HCT116 (cell line): ENCODE measurements around the gene FFAR3. TPM values are rescaled to one million over a fixed set of nuclear protein-coding genes. Genes with fewer than 3 reads are reported as not detected.

Source experiments
- ATAC-seq: fragments of 200-7000 bp; cut with Tn5 transposase; 2 replicates; pipeline ENCODE4 v1.9.1; 2020; ENCODE audit warnings: mild to moderate bottlenecking, moderate library complexity
- BruUV-seq: library from RNA; stranded (reverse); fragments of 400-500 nt; replicated peaks from 2 replicates; lab custom pipeline; 2021; lab: Mats Ljungman, UMichigan
- CTCF ChIA-PET: fragments of 300-600 bp; sonication (Branson Sonifier 250); formaldehyde crosslinking; loops from one replicate; lab custom pipeline; 2021; ENCODE audit warnings: antibody characterized with exemption; lab: Charles Lee
- POLR2A ChIA-PET: fragments of 300-600, 350-600 bp; sonication (Branson Sonifier 250); formaldehyde crosslinking; loops from one replicate; lab custom pipeline; 2021; ENCODE audit warnings: antibody characterized with exemption; lab: Charles Lee
- RAD21 ChIA-PET, 2 experiments: fragments of 300-600 bp; sonication (Branson Sonifier 250); formaldehyde crosslinking; loops; one replicate each; lab custom pipeline; 2023; ENCODE audit warnings: low total read pairs in 2 of 2; ENCODE audit not compliant: uncharacterized antibody in 2 of 2, unreplicated experiment in 2 of 2, low non-redundant PET in 1 of 2; lab: Charles Lee
- DNase-seq: peaks from one replicate; pipeline ENCODE4 v3.0.0-alpha.2; 2010; ENCODE audit warnings: low read depth, low spot score
- H2AFZ ChIP-seq: fragments of 200-600 bp; shearing (Covaris generic), sonication (generic); 2 replicates; pipeline ENCODE4 v1.6.1; 2017; ENCODE audit warnings: low read depth, mixed run types, mixed read lengths, antibody characterized with exemption, low read length; ENCODE audit not compliant: poor library complexity, severe bottlenecking
- H3K27ac ChIP-seq: 2 replicates; pipeline ENCODE4 v1.5.1; 2012; ENCODE audit warnings: low read depth, low read length
- H3K27me3 ChIP-seq: fragments of 200-600 bp; sonication (generic); 2 replicates; pipeline ENCODE4 v1.6.1; 2016; ENCODE audit warnings: mixed run types, low read length, mixed read lengths; ENCODE audit not compliant: insufficient read depth
- H3K36me3 ChIP-seq, 2 experiments: fragments of 200-500 bp in 1 of 2; fragments of 200-600 bp in 1 of 2; sonication (Bioruptor generic) in 1 of 2; sonication (generic) in 1 of 2; 2 replicates each; pipeline versions ENCODE4 v1.5.1 to v1.6.1; 2014 to 2016; ENCODE audit warnings: low read length in 2 of 2, inconsistent platforms in 1 of 2, mixed read lengths in 1 of 2, mixed run types in 1 of 2; ENCODE audit not compliant: insufficient read depth in 2 of 2, control insufficient read depth in 1 of 2
- H3K4me1 ChIP-seq, 2 experiments: fragments of 200-600 bp in 1 of 2; sonication (generic) in 1 of 2; 2 replicates each; pipeline versions ENCODE4 v1.5.1 to v1.6.1; 2012 to 2017; ENCODE audit warnings: low read length in 2 of 2, inconsistent platforms in 1 of 2, mild to moderate bottlenecking in 1 of 2, mixed read lengths in 1 of 2, mixed run types in 1 of 2, moderate library complexity in 1 of 2; ENCODE audit not compliant: insufficient read depth in 2 of 2, control insufficient read depth in 1 of 2
- H3K4me2 ChIP-seq: fragments of 200-600 bp; sonication (generic); 2 replicates; pipeline ENCODE4 v1.6.1; 2017; ENCODE audit warnings: mixed run types, low read length, mixed read lengths
- H3K4me3 ChIP-seq, 2 experiments: fragments of 200-600 bp in 1 of 2; sonication (generic) in 1 of 2; replicated peaks in 1 of 2; 2 replicates each; pipeline ENCODE4 v1.5.1; 2011 to 2016; ENCODE audit warnings: low read length in 2 of 2, control low read depth in 1 of 2, low read depth in 1 of 2, mild to moderate bottlenecking in 1 of 2, mixed read lengths in 1 of 2, mixed run types in 1 of 2
- H3K79me2 ChIP-seq: fragments of 200-600 bp; sonication (generic); 2 replicates; pipeline ENCODE4 v1.6.1; 2017; ENCODE audit warnings: mild to moderate bottlenecking, mixed run types, low read length, moderate library complexity, mixed read lengths; ENCODE audit not compliant: insufficient read depth
- H3K9ac ChIP-seq: fragments of 200-600 bp; sonication (generic); 2 replicates; pipeline ENCODE4 v1.6.1; 2016; ENCODE audit warnings: low read length, mixed read lengths
- H3K9me2 ChIP-seq: fragments of 200-600 bp; sonication (generic), shearing (Covaris generic); 2 replicates; pipeline ENCODE4 v1.6.1; 2017; ENCODE audit warnings: mixed run types, mild to moderate bottlenecking, moderate library complexity; ENCODE audit not compliant: insufficient read depth
- H3K9me3 ChIP-seq, 2 experiments: fragments of 200-500 bp in 1 of 2; fragments of 200-600 bp in 1 of 2; sonication (Bioruptor generic) in 1 of 2; sonication (generic) in 1 of 2; 2 replicates each; pipeline ENCODE4 v1.6.1; 2014 to 2017; ENCODE audit warnings: low read length in 2 of 2, mixed read lengths in 2 of 2, inconsistent platforms in 1 of 2, low read depth in 1 of 2, mild to moderate bottlenecking in 1 of 2, mixed run types in 1 of 2, moderate library complexity in 1 of 2; ENCODE audit not compliant: control insufficient read depth in 1 of 2, insufficient read depth in 1 of 2
- H4K20me1 ChIP-seq: fragments of 200-600 bp; sonication (generic), shearing (Covaris generic); 2 replicates; pipeline ENCODE4 v1.6.1; 2017; ENCODE audit warnings: mixed run types, mild to moderate bottlenecking, moderate library complexity; ENCODE audit not compliant: insufficient read depth
- CBX3 ChIP-seq: IDR thresholded peaks from 2 replicates; pipeline ENCODE4 v1.6.1; 2012; ENCODE audit warnings: low read depth
- CEBPB ChIP-seq: IDR thresholded peaks from 2 replicates; pipeline ENCODE4 v1.6.1; 2012; ENCODE audit warnings: low read depth
- ELF1 ChIP-seq: IDR thresholded peaks from 2 replicates; pipeline ENCODE4 v1.6.1; 2012; ENCODE audit warnings: low read depth, borderline replicate concordance
- FOSL1 ChIP-seq: IDR thresholded peaks from 2 replicates; pipeline ENCODE4 v1.6.1; 2012; ENCODE audit warnings: low read depth
- POLR2AphosphoS5 ChIP-seq: IDR thresholded peaks from 2 replicates; pipeline ENCODE4 v1.6.1; 2011; ENCODE audit warnings: mild to moderate bottlenecking, low read depth, low read length, moderate library complexity
- RAD21 ChIP-seq: IDR thresholded peaks from 2 replicates; pipeline ENCODE4 v1.6.1; 2012; ENCODE audit warnings: low read depth, mild to moderate bottlenecking
- SIN3A ChIP-seq: IDR thresholded peaks from 2 replicates; pipeline ENCODE4 v1.6.1; 2012; ENCODE audit warnings: low read depth
- SP1 ChIP-seq: IDR thresholded peaks from 2 replicates; pipeline ENCODE4 v1.6.1; 2012; ENCODE audit warnings: low read depth
- SRF ChIP-seq: IDR thresholded peaks from 2 replicates; pipeline ENCODE4 v1.6.1; 2012; ENCODE audit warnings: low read depth
- TCF7L2 ChIP-seq: IDR thresholded peaks from 2 replicates; pipeline ENCODE4 v1.7.0; 2011; ENCODE audit warnings: borderline replicate concordance, inconsistent platforms; ENCODE audit not compliant: insufficient read depth, insufficient read length; ENCODE audit errors: extremely low read depth
- YY1 ChIP-seq: IDR thresholded peaks from 2 replicates; pipeline ENCODE4 v1.6.1; 2011; ENCODE audit warnings: low read length, low read depth, moderate library complexity, mild to moderate bottlenecking; ENCODE audit not compliant: insufficient replicate concordance; ENCODE audit errors: extremely low read depth
- ZFX ChIP-seq: fragments of 450-650 bp; IDR thresholded peaks from 2 replicates; pipeline ENCODE4 v1.6.1; 2017
- ZNF274 ChIP-seq: fragments of 200-500 bp; sonication (Bioruptor generic); IDR thresholded peaks from 2 replicates; pipeline ENCODE4 v1.6.1; 2014; ENCODE audit warnings: mild to moderate bottlenecking, low read depth, low read length, inconsistent platforms
- intact Hi-C: fragments of 100-400 bp; cut with micrococcal nuclease; formaldehyde crosslinking; loops from 2 replicates; pipeline ENCODE4 v1.10.0; 2022
- total RNA-seq: library from RNA; stranded (reverse); gene quantifications from one replicate; pipeline ENCODE4 v1.2.1, GENCODE V29; 2021; ENCODE audit not compliant: unreplicated experiment
- TF ChIP-seq, protein P1 (sequence below): IDR thresholded peaks from 2 replicates; pipeline ENCODE4 v1.6.1; 2011; ENCODE audit warnings: mild to moderate bottlenecking, low read length, moderate library complexity; ENCODE audit not compliant: insufficient replicate concordance; ENCODE audit errors: extremely low read depth
- TF ChIP-seq, protein P2 (sequence below), 3 experiments: fragments of 200-600 bp in 1 of 3; sonication (generic) in 1 of 3; IDR thresholded peaks in 2 of 3; conservative IDR thresholded peaks in 1 of 3; 2 replicates each; pipeline ENCODE4 v1.5.1; 2012 to 2017; ENCODE audit warnings: low read depth in 2 of 3, low read length in 2 of 3, antibody characterized with exemption in 1 of 3, borderline replicate concordance in 1 of 3, control low read depth in 1 of 3, mild to moderate bottlenecking in 1 of 3, mixed read lengths in 1 of 3, mixed run types in 1 of 3, moderate library complexity in 1 of 3; ENCODE audit not compliant: insufficient read depth in 1 of 3
- TF ChIP-seq, protein P3 (sequence below): IDR thresholded peaks from 2 replicates; pipeline ENCODE4 v1.6.1; 2012; ENCODE audit warnings: low read depth

FFAR3 gene
- total RNA-seq, 1 experiment from 2014 or later, result not detected

DNA sequence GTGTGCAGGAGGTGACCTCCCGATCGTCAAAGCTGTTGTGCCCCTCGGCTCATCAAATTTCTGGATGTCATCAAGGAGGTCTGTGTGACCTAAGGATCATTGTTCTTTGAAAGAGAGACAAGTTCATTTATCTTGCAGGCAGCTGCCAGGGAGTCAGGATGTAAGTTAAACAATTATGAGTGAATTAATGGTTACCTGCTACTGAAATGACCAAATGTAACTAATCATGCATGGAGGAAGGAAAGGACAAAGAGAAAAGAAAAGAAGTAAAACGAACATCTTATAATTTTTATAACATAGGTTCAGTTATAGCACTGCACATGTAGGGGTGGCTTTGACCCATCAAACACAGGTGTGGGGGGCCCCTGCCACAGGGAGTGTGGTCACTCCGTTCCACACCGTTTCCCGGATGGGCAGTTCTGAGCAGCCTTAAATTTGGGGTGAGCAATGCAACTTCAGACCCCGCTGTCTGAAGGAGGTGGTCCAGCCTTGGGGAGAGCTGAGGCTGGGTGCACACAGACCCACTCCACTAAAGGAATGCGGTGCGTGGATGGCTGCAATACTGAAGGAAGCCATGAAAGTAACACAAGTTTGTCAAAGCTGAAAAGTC is 24.0 kb upstream of the FFAR3 start:
- Histone ChIP-seq H3K27me3 (no peaks in the 10 kb centered on the region), H3K27ac (no peak overlapping the region), H3K4me2 (no peak overlapping the region), H2AFZ (no peak overlapping the region), H3K4me3 (no peak overlapping the region), H3K9me2 (no peaks in the 10 kb centered on the region), H3K9ac (no peak overlapping the region), H3K36me3 (no peaks in the 10 kb centered on the region), H3K9me3 (no peaks in the 10 kb centered on the region), H3K79me2 (no peaks in the 10 kb centered on the region), H3K4me1 (no peaks in the 10 kb centered on the region), H4K20me1 (no peaks in the 10 kb centered on the region)
- no peak for TF ChIP-seq CBX3
- TF ChIP-seq FOSL1, result no peak
- TF ChIP-seq ELF1, result no peak
- no peak for TF ChIP-seq SP1
- TF ChIP-seq ZFX, result no peak
- TF ChIP-seq, protein P1, sequence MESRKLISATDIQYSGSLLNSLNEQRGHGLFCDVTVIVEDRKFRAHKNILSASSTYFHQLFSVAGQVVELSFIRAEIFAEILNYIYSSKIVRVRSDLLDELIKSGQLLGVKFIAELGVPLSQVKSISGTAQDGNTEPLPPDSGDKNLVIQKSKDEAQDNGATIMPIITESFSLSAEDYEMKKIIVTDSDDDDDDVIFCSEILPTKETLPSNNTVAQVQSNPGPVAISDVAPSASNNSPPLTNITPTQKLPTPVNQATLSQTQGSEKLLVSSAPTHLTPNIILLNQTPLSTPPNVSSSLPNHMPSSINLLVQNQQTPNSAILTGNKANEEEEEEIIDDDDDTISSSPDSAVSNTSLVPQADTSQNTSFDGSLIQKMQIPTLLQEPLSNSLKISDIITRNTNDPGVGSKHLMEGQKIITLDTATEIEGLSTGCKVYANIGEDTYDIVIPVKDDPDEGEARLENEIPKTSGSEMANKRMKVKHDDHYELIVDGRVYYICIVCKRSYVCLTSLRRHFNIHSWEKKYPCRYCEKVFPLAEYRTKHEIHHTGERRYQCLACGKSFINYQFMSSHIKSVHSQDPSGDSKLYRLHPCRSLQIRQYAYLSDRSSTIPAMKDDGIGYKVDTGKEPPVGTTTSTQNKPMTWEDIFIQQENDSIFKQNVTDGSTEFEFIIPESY, result no peak
- TF ChIP-seq TCF7L2, result no peak
- TF ChIP-seq SRF, result no peak
- TF ChIP-seq CEBPB, result no peak
- TF ChIP-seq, protein P2, sequence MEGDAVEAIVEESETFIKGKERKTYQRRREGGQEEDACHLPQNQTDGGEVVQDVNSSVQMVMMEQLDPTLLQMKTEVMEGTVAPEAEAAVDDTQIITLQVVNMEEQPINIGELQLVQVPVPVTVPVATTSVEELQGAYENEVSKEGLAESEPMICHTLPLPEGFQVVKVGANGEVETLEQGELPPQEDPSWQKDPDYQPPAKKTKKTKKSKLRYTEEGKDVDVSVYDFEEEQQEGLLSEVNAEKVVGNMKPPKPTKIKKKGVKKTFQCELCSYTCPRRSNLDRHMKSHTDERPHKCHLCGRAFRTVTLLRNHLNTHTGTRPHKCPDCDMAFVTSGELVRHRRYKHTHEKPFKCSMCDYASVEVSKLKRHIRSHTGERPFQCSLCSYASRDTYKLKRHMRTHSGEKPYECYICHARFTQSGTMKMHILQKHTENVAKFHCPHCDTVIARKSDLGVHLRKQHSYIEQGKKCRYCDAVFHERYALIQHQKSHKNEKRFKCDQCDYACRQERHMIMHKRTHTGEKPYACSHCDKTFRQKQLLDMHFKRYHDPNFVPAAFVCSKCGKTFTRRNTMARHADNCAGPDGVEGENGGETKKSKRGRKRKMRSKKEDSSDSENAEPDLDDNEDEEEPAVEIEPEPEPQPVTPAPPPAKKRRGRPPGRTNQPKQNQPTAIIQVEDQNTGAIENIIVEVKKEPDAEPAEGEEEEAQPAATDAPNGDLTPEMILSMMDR (IDR thresholded peaks at IDR 0.05 in 2 of 3, conservative IDR thresholded peaks at IDR 0.05 in 1 of 3; ENCODE audit: borderline replicate concordance in 1 of 3, insufficient read depth in 1 of 3, low read depth in 2 of 3, low read length in 2 of 3), result no peak
- TF ChIP-seq YY1, result no peak
- TF ChIP-seq POLR2AphosphoS5, result no peak
- TF ChIP-seq, protein P3, sequence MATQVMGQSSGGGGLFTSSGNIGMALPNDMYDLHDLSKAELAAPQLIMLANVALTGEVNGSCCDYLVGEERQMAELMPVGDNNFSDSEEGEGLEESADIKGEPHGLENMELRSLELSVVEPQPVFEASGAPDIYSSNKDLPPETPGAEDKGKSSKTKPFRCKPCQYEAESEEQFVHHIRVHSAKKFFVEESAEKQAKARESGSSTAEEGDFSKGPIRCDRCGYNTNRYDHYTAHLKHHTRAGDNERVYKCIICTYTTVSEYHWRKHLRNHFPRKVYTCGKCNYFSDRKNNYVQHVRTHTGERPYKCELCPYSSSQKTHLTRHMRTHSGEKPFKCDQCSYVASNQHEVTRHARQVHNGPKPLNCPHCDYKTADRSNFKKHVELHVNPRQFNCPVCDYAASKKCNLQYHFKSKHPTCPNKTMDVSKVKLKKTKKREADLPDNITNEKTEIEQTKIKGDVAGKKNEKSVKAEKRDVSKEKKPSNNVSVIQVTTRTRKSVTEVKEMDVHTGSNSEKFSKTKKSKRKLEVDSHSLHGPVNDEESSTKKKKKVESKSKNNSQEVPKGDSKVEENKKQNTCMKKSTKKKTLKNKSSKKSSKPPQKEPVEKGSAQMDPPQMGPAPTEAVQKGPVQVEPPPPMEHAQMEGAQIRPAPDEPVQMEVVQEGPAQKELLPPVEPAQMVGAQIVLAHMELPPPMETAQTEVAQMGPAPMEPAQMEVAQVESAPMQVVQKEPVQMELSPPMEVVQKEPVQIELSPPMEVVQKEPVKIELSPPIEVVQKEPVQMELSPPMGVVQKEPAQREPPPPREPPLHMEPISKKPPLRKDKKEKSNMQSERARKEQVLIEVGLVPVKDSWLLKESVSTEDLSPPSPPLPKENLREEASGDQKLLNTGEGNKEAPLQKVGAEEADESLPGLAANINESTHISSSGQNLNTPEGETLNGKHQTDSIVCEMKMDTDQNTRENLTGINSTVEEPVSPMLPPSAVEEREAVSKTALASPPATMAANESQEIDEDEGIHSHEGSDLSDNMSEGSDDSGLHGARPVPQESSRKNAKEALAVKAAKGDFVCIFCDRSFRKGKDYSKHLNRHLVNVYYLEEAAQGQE, result no peak
- no peak for TF ChIP-seq ZNF274
- no peak for TF ChIP-seq RAD21
- TF ChIP-seq SIN3A, result no peak
- no TSS peak for BruUV-seq
- POLR2A ChIA-PET, result no interaction called here
- DNase-seq (no peak), ATAC-seq (no peak)
- RAD21 ChIA-PET, result no interaction called here
- intact Hi-C loops, result no loop called here
- CTCF ChIA-PET, result no interaction called here
